HG02623 (cell line): Measurements from ENCODE around the gene TACSTD2.
"Not testable (repeated sequence)": the region's sequence is repeated elsewhere in the genome, so short reads cannot be mapped to it uniquely, and the experiment has no call there.

Source experiments
- ATAC-seq: cut with Tn5 transposase; IDR thresholded peaks from one replicate; pipeline ENCODE4 v1.9.1; 2021; ENCODE audit warnings: moderate library complexity; ENCODE audit not compliant: unreplicated experiment

Gene TACSTD2

GRCh38 chr1:58576727-58577653, at the start of gene TACSTD2:
TACSTD2 (minus strand) TSS chr1:58577252; CDS start chr1:58577156, 96 bp downstream.
- no peak for ATAC-seq

- no peak for ATAC-seq
These were observed 49.2 kb upstream of the TACSTD2 start for GRCh38 chr1:58626293-58626692.

- ATAC-seq = not testable (repeated sequence)
These were observed 46.2 kb upstream of the TACSTD2 start for GRCh38 chr1:58623259-58623658.

- ATAC-seq = no peak
These were observed 45.5 kb upstream of the TACSTD2 start for GRCh38 chr1:58622571-58622970.

GRCh38 chr1:58621391-58621790, 44.3 kb upstream of the TACSTD2 start:
- no peak for ATAC-seq

GRCh38 chr1:58620926-58621325, 43.9 kb upstream of the TACSTD2 start:
- no peak for ATAC-seq

GRCh38 chr1:58620259-58620658, 43.2 kb upstream of the TACSTD2 start:
- no peak for ATAC-seq

- ATAC-seq = no peak
These were observed 42.4 kb upstream of the TACSTD2 start for GRCh38 chr1:58619286-58620054.

GRCh38 chr1:58618303-58618702, 41.3 kb upstream of the TACSTD2 start:
- ATAC-seq = no peak

GRCh38 chr1:58611861-58612385, 34.9 kb upstream of the TACSTD2 start:
- no peak for ATAC-seq

- ATAC-seq = no peak
These were observed 31.9 kb upstream of the TACSTD2 start for GRCh38 chr1:58608945-58609344.

GRCh38 chr1:58608297-58608696, 31.2 kb upstream of the TACSTD2 start:
- no peak for ATAC-seq

GRCh38 chr1:58607391-58607790, 30.3 kb upstream of the TACSTD2 start:
- no peak for ATAC-seq

GRCh38 chr1:58601921-58602320, 24.9 kb upstream of the TACSTD2 start:
- not testable (repeated sequence) for ATAC-seq

GRCh38 chr1:58597996-58598395, 20.9 kb upstream of the TACSTD2 start:
- ATAC-seq = no peak

GRCh38 chr1:58597076-58597475, 20.0 kb upstream of the TACSTD2 start:
- no peak for ATAC-seq

GRCh38 chr1:58596631-58597052, 19.6 kb upstream of the TACSTD2 start:
- ATAC-seq = no peak

- no peak for ATAC-seq
These were observed 17.5 kb upstream of the TACSTD2 start for GRCh38 chr1:58594546-58594945.

GRCh38 chr1:58592522-58593134, 15.6 kb upstream of the TACSTD2 start:
- ATAC-seq = no peak

GRCh38 chr1:58591806-58592205, 14.8 kb upstream of the TACSTD2 start:
- ATAC-seq = no peak

GRCh38 chr1:58590019-58590418, 13.0 kb upstream of the TACSTD2 start:
- ATAC-seq = no peak
